Hematopoietic multipotent progenitor cell treated with erythropoietin and hydrocortisone succinate and interleukin-3 and kit ligand, for 4 days (in vitro differentiated cells): Measurements from ENCODE around the gene XRCC1.
"Not testable (repeated sequence)": the region's sequence is repeated elsewhere in the genome, so short reads cannot be mapped to it uniquely, and the experiment has no call there.

ENCODE experiments used
- DNase-seq: peaks from one replicate; pipeline ENCODE4 v3.0.0-alpha.2; 2015

XRCC1 gene

DNA sequence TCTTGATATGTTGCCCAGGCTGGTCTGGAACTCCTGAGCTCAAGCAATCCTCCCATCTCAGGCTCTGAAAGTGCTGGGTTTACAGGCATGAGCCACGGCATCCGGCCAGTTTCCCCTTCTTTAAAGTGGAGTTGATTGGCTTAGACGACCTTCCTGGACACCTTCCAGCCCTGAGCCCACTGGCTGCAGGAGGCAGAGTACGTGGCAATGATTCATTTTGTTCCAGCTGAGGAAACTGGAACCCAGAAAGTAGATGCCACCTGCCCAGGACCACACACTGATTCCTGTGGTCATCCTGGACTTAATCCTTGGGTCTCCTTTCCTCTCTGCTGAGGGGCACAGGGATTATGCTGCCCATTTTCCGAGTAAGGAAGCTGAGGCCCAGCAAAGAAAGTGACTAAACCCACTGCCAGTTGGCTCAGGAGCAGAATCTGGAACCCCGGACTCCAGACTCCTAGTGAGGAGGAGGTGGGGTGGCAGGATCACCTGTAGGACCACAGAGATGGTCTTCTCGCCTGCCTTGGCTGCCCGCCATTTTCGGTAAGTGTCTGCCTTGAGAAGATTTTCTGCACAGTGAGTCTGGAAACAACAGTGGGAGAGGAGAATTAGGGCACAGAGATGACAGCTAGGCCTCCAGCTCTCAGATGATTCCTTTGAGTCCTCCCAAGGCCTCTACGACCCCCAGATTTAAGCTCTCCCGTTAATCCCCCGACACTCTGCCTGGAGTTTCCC, 737 bp downstream of the XRCC1 start:
- no peak for DNase-seq

DNA sequence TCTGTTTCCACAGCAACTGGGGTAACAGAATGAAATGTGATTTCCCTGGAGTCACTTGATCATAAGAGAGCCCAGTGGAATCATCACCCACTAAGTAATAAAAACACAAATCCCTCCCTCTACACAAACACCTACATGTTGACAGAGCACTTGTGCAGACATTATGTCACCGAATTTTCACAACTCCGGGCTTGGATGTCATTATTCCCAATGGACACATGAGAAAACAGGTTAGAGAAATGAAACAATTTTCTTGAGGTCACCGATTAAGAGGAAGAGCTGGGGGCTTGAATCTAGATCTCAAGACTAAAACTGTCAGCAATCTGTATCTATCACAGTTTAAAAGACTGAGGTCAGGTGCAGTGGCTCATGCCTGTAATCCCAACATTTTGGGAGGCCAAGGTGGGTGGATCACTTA, 3.1 kb downstream of the XRCC1 start:
- DNase-seq, result no peak

DNA sequence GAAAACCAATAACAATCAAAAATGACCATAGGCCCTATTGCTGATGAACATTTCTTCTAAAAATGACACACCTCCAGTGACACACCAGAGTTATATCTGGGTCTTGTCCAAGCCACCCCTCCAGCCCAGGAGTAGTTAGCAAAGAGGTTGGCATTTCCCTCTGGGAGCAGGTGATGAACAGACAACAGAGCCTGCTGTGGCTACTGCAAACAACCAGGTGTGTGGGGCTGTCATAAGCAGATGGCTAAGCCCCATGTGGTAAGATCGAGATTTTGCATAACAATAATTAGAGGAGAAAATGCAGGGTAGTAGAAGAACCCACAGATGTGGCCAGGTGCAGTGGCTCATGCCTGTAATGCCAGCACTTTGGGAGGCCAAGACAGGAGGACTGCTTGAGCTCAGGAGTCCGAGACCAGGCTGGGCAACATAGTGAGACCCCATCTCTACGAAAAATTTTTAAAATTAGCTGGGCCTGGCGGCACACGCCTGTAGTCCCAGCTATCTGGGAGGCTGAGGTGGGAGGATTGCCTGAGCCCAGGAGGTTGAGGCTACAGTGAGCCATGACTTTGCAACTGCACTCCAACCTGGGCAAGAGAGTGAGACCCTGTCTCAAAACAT, 5.0 kb downstream of the XRCC1 start:
- peak; percentile 30 for DNase-seq

DNA sequence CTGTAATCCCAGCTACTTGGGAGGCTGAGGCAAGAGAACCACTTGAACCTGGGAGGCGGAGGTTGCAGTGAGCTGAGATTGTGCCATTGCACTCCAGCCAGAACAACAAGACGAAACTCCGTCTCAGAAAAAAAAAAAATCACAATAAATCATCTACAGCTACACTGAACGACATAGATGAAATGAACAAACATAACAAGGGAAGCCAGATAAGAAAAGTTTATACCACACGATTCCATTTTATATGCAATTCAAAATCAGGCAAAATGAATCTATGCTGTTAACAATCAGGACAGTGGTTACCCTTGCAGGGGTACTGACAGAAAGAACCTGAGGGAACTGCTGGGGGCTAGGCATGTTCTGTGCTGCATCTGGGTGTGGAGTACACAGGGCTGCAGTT, 5.7 kb downstream of the XRCC1 start:
- DNase-seq, result no peak

DNA sequence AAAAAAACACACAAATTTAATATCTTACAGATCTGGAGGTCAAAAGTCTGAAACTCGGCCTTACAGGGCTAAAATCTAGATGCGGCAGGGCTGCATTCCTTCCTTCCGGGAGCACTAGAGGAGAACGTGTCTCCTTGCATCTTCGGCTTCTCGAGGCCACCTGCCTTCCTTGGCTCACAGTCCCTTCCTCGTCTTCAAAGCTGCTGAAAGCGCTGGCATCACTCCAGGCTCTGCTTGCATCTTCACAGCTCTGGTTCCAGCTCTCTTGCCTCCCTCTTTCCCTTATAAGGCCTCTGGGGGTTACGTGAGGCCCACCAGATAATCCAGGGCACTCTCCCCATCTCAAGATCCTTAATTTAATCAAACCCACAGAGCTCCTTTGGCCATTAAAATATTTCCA, 10.5 kb downstream of the XRCC1 start:
- DNase-seq, result peak; percentile 45

DNA sequence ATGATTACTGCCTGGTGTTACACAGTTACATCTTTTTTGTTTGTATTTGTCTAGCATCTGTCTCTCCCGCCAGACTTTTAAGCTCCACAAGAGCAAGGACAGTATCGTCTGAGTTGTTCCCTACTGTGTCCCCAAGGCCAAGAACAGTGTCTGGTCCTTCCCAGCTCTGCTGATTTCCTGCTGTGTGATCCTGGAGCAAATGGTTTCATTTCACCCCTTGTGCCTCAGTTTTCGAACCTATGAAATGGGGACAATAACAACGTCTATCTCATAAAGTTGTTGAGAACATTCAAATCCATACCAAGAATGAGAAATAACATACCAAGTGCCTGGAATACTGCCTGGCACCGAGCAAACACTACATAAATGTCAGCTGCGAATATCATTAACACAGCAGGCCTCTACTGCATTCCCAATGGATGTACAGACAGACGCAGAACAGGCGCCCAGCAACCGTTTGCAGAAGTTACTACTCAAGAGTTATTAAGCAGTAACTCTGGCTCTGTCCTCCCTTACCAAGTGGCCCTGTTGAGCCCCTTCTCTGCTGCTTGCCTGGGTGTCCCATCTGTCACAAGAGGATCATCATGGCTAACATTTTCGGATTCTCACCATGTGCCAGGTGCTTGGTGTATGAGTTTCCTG, 11.4 kb downstream of the XRCC1 start:
- peak; percentile 38 for DNase-seq

DNA sequence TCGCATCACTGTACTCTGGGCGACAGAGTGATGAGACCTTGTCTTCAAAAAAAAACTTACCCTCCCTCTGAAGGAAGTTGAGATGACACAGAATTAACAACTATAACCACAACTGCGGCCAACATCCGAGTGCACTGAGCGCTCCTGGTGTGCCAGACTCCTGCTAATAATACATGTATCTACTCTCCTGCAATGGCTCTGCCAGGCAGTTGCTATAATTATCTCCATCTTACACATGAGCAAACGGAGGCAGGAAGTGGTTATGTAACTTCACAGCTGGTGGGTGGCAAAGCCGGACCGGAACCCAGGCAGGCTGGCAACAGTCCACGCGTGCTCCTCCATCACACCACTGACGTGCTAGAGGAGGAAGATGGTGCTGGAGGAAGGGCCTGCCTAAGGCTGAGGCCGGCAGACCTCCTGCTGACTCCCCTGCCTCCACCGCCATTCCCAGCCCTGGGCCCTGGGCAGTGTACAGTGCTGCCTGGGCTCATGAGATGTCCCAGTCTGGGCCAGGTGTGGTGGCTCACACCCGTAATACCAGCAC, 12.6 kb downstream of the XRCC1 start:
- DNase-seq, result peak; percentile 98

DNA sequence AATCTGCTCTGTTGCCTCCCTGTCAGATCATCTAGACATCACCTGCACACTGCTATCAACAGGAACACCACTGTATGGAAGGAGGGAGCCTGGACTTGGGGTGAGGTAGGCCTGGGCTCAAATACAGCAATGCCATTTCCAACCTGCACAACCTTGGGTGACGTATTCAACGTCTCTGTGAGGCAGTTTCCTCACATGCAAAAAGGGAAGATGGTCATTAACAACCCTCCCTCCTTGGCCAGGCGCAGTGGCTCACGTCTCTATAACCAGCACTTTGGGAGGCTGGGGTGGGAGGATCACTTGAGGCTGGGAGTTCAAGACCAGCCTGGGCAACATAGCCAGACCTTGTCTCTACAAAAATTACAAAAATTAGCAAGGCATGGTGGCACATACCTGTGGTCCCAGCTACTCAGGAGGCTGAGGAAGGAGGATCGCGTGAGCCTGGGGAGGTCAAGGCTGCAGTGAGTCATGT, 13.1 kb downstream of the XRCC1 start:
- DNase-seq, result no peak

DNA sequence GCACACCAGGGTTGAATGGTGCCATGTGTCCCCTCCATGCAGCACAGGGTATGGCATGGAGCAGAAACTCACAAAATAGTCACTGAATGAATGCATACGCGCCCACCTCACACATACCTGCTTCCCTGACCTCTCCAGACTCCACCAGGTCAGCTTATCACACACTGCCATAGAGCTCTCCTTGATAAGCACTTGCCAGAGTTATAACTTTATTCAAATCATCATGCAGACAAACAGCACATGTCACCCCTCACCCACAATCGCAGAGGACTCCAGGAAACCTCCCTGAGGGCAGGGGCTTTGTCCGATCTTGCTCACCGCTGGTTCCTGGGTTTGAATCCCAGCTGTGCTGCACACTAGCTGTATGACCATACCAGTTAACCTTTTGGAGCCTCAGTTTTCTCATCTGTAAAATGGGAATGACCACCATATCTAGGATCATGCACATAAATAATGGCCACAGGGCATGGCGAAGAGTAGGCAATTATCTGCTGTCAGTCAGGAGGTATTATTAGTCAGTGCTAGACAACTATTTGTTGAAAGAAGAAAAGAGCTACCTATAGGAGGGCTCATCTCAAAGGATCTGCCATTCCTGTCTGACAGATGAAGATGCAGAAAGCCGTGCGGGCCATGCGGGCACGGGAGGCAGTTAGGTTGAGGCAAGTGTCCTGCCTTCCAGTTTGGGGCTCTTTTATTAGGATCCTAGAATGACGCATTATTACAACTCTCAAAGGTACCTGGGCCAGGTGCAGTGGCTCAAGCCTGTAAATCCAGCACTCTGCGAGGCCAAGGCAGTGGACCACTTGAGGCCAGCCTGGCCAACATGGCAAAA, 14.0 kb downstream of the XRCC1 start:
- DNase-seq, result no peak

DNA sequence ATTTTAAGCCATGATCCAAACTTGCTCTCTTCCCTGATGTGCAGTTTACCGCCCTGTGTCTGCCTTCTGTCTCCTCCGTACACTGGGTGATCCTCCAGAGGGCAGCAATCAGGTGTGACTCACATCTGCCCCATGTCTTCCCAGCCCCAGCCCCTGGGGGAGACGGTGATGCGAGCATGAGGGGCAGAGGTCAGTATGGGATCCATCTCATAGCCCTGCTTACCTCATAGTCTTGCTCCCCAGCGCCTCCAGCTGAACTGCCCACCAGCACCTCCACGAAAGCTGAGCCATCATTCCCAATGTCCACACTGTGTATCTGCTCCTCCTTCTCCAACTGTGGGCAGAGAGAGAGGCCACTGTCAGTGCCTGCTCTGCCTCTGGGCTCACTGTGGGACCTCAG, 14.6 kb downstream of the XRCC1 start:
- peak; percentile 55 for DNase-seq

DNA sequence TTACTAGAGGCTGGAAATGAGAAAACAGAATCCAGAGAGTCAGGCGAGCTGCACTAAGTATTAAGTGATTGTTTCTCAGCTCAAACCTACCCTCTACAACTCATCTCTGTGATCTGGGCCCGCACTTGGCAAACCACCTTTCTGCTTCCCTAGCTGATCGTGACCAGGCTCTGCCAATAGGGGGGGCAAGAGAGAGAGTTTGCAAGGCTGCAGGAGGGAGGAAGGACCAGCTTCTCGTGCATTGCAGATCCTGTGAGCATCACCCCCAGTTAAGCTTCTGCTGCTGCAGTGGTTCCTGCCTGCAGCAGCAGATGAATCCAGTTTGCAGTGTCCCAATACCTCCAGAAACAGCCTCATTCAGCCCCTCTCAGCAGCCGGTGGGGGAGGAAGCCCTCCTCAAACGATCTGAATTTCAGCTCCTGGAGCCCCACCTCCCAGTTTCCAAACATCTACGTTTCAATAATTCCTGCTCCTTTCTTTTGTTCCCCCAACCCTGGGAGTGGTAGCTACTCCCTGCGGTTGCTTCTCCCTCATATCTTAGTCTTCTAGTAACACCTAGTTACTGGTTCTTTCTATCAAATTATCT, 20.0 kb downstream of the XRCC1 start:
- DNase-seq, result peak; percentile 91

DNA sequence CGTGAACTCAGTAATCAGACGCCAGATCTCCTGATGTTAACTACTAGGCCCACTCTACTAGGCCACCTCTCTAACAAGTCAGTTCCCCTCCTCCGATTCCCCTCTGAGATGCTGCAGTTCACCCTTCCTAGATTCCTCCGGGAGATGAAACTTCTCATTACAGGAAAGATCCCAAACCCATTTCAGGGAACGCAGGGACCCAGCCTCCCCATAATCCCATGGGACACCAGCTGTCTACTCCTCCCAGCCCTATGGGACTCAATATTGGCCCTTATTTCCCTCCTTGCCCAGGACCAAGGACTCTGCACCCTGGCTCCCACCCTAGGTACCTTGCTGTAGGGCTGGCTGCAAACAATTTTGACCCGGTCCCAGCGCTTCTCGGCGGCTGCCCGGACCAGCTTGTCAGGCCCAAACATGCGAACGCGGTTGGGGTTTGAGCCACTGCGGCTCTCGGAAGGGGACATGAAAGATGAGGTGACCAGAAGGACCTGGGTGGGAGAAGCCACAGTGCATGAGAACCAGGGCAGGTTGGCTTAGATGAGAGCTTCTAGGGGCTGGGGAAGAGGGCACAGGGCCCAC, 20.9 kb downstream of the XRCC1 start:
- DNase-seq, result no peak

DNA sequence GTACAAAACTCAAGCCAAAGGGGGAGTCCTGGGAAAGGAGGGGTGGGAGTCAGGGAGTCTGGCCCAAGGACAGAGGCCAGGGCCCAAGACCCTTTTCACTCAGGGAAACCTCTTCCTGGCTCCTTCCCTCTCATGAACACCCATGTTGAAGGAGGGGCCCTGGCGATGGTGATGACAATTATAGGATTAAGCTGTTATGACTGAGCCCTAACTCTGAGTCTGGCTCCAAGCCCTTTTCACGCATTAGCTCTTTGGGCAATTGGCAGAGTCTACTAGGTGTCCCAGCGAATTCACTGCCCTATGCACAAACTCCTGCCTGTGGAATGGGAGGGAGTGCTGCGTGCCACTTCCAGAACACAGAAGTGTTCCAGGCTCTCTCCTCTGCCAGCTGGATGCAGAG, 21.7 kb downstream of the XRCC1 start:
- DNase-seq, result no peak

DNA sequence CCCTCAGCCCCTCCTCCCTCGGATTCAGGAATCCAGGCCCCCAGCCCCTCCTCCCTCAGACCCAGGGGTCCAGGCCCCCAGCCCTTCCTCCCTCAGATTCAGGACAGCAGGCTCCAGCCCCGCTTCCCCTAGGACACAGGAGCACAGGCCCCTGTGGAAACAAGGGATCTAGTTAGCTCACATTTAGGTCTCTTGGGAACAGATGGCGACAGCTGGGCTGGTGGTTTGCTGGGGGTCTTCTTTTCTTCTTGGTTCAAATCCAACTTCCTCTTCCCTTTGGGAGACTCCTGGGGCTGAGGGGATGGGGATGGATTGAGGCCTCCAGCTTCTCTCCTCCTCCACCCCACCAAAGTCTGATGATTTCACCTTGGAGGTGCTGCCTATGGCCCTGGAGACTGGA, 22.7 kb downstream of the XRCC1 start:
- DNase-seq, result no peak

DNA sequence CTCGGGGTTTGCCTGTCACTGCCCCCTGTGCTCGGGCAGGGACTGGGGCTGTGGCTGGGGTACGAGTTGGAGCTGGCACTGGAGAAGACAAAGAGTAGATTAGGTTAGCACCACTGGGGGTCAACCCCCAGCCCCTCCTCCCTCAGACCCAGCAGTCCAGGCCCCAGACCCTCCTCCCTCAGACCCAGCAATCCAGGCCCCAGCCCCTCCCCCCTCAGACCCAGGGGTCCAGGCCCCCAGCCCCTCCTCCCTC, 23.2 kb downstream of the XRCC1 start:
- DNase-seq, result no peak

DNA sequence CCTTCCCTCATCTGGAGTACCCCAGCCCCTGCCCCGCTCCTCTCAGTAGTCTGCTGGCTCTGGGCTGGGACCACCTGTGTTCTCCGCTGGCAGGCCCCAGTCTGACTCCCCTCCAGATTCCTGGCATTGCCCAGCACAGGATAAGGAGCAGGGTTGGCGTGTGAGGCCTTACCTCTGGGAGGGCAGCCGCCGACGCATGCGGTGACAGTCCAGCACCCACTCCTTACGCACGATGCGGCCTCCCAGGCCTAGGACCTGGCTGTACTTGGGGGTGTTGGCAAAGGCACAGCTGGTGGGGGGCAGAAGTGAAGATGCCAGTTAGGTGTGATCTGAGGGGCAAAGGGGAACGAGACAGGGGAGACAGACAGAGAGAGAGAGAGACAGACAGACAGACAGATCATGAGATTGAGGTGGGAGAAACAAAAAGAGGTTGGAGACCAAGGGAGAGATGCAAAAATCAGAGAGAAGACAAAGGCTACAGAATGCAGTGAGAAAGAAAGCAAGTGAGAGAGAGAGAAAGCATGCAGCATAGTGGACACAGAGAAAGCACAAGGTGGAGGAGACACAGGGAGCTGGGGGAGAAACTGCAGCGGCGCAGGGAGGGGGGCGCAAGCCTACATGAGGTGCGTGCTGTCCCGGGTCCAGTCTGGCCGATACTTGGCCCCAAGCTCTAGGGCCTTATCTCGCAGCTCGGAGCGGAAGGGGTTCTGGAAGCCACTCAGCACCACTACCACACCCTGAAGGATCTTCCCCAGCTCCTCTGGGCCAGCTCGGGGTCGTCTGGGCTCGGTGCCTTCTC, 23.7 kb downstream of the XRCC1 start:
- DNase-seq, result no peak

DNA sequence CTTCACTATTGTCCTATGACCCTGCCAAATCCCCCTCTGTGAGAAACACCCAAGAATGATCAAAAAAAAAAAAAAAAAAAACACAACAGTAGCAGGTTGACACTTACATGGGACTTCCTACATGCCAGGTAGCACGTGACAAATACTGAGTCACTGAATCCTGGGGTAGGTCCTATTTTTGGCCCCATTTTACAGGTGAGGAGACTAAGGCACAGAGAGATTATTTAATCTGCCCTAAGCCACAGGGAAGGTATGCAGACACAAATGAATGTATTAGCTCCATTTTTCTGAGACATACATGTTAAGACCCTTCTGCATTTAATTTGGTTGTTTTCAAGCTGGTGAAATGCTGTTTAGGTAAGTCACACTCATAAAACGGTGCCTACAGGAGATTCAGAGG, 26.6 kb downstream of the XRCC1 start:
- no peak for DNase-seq

DNA sequence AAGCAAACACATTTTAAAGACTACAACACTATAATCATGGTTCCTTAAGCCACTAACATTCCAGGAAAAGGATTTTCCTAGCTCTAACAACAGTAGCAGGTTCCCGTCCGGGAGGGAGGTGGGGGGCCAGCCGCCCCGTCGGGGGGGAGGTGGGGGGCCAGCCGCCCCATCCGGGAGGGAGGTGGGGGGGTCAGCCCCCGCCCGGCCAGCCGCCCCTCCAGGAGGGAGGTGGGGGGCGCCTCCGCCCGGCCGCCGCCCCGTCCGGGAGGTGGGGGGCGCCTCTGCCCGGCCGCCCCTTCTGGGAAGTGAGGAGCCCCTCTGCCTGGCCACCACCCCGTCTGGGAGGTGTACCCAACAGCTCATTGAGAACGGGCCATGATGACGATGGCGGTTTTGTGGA, 27.4 kb downstream of the XRCC1 start:
- DNase-seq, result not testable (repeated sequence)

DNA sequence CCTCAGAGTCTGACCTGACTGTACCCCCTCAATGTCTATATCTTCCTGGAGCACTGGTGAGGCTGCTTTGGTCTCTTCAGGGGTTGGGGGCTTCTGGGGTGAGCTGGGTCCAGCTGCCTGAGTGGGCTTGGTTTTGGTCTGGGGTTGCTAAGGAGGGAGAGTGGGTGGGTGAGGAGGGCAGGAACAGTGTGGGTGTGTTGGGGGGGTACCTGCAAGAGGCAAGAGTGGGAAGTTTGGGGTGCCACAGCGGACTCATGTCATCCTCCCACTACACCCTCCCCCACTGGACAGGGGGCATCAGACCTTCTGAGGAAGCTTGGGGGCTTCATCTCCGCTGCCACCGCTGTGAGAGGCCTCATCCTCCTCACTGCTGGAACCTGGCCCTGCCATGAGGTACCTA, 28.7 kb downstream of the XRCC1 start:
- DNase-seq, result no peak

DNA sequence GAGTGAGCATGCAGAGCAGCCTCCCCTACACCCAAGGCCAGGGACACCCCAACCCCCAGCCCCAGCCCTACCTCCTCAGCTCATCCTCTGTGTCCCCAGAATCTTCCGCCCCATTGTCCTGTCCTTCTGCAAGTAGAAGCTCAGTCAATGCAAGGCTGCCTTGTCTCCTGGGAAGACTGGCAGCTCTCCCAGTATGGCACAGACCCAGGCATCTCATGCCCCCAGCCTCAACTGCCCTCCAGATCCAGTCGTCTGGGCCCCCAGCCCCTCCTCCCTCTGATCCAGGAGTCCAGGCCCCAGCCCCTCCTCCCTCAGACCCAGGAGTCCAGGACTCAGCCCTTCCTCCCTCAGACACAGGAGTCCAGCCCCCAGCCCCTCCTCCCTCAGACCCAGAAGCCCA, 29.3 kb downstream of the XRCC1 start:
- no peak for DNase-seq

DNA sequence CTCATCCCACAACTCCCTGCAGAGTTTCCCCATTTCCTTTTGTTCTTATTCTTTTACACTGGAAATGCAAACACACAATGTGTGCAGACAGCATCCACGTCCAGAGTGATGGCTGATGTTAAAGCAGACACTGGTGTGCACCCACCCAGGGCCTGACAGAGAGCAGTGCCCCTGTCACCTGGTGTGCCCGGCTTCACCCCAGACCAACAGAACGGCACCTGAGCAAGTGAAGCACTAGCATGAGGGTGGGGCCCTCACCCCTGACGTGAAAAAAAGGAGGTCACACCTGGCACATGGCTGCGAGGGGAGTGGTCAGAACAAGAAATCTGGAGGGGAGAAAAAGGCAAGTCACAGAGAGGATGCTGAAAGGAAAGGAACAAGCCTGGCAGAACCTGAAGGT, 30.1 kb downstream of the XRCC1 start:
- DNase-seq, result no peak

DNA sequence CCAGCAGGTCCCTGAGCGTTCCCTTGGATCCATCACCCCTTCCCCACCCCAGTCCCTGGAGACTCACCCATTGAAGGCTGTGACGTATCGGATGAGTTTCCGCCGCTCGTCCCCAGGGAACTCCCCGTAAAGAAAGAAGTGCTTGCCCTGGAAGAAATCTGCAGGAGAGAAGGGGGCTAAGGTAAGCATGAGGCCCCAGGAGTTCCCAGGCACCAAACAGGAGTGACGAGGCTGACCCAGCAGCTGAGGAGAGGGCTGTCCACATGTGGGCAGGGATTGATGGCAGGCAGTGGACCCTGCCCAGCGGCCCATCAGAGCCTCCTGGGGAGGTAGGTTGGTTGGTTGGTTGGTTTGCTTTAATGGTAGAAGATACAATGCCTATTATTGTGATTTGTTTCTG, 31.2 kb downstream of the XRCC1 start:
- no peak for DNase-seq
